HEK293 (cell line): Measurements from ENCODE around the gene TAF8.

Experiments
- CTCF ChIA-PET: fragments of 350-600 bp; formaldehyde crosslinking; extraction: SDS; loops from one replicate; lab custom pipeline; 2021; ENCODE audit warnings: antibody characterized with exemption; lab: Yijun Ruan, JAX
- POLR2A ChIA-PET: fragments of 300-600 bp; formaldehyde crosslinking; extraction: SDS; loops from one replicate; lab custom pipeline; 2020; ENCODE audit warnings: antibody characterized with exemption, inconsistent platforms; lab: Yijun Ruan, JAX
- H3K27ac ChIP-seq: fragments of 200-500 bp; sonication (Bioruptor generic); 2 replicates; pipeline ENCODE4 v1.5.1; 2014; ENCODE audit warnings: low read depth, low read length, control low read depth, inconsistent platforms; ENCODE audit errors: extremely low read depth
- H3K36me3 ChIP-seq, 2 experiments: fragments of 200-500 bp in 1 of 2; sonication (Bioruptor generic) in 1 of 2; 1 replicate in 1 of 2; 2 replicates in 1 of 2; pipeline ENCODE4 v1.5.1; 2014 to 2017; ENCODE audit warnings: inconsistent platforms in 2 of 2, low read length in 2 of 2; ENCODE audit not compliant: control insufficient read depth in 2 of 2, insufficient read depth in 1 of 2
- H3K4me1 ChIP-seq: fragments of 200-500 bp; sonication (Bioruptor generic); 2 replicates; pipeline ENCODE4 v1.5.1; 2014; ENCODE audit warnings: mild to moderate bottlenecking, low read length, inconsistent platforms; ENCODE audit not compliant: control insufficient read depth, insufficient read depth
- H3K4me3 ChIP-seq: 2 replicates; pipeline ENCODE4 v1.5.1; 2011; ENCODE audit warnings: low read depth, mild to moderate bottlenecking, control low read depth, low read length, moderate library complexity
- H3K9me3 ChIP-seq: fragments of 200-500 bp; sonication (Bioruptor generic); 2 replicates; pipeline ENCODE4 v1.5.1; 2014; ENCODE audit warnings: low read depth, low read length, inconsistent platforms; ENCODE audit not compliant: control insufficient read depth, insufficient read depth
- ELK4 ChIP-seq: IDR thresholded peaks from 2 replicates; pipeline ENCODE4 v1.6.1; 2011; ENCODE audit warnings: mild to moderate bottlenecking, low read depth, low read length, borderline replicate concordance
- FEZF1 ChIP-seq: fragments of 450-650 bp; formaldehyde crosslinking; IDR thresholded peaks from 2 replicates; pipeline ENCODE4 v1.5.1; 2016; ENCODE audit warnings: missing biosample characterization, missing genetic modification characterization
- GLIS1 ChIP-seq: fragments of 450-650 bp; formaldehyde crosslinking; IDR thresholded peaks from 2 replicates; pipeline ENCODE4 v1.5.1; 2016; ENCODE audit warnings: missing biosample characterization, missing genetic modification characterization
- KLF8 ChIP-seq: fragments of 450-650 bp; formaldehyde crosslinking; IDR thresholded peaks from 2 replicates; pipeline ENCODE4 v1.5.1; 2016; ENCODE audit warnings: missing biosample characterization, missing genetic modification characterization
- OVOL3 ChIP-seq: fragments of 450-650 bp; formaldehyde crosslinking; IDR thresholded peaks from 2 replicates; pipeline ENCODE4 v1.5.1; 2016; ENCODE audit warnings: missing biosample characterization, missing genetic modification characterization
- REPIN1 ChIP-seq: fragments of 450-650 bp; formaldehyde crosslinking; IDR thresholded peaks from 2 replicates; pipeline ENCODE4 v1.5.1; 2017; ENCODE audit warnings: missing biosample characterization, missing genetic modification characterization, low read depth
- YY1 ChIP-seq: fragments of 450-650 bp; formaldehyde crosslinking; IDR thresholded peaks from 2 replicates; pipeline ENCODE4 v1.5.1; 2018; ENCODE audit warnings: missing biosample characterization, missing genetic modification characterization
- ZBTB11 ChIP-seq: fragments of 450-650 bp; formaldehyde crosslinking; conservative IDR thresholded peaks from 2 replicates; pipeline ENCODE4 v1.5.1; 2016; ENCODE audit warnings: low read depth, missing biosample characterization, missing genetic modification characterization
- ZBTB6 ChIP-seq: fragments of 450-650 bp; formaldehyde crosslinking; IDR thresholded peaks from 2 replicates; pipeline ENCODE4 v1.5.1; 2017; ENCODE audit warnings: missing biosample characterization, missing genetic modification characterization
- ZNF157 ChIP-seq: fragments of 450-650 bp; formaldehyde crosslinking; IDR thresholded peaks from 2 replicates; pipeline ENCODE4 v1.5.1; 2016; ENCODE audit warnings: missing biosample characterization, missing genetic modification characterization
- ZNF174 ChIP-seq: fragments of 450-650 bp; formaldehyde crosslinking; IDR thresholded peaks from 2 replicates; pipeline ENCODE4 v1.5.0; 2017; ENCODE audit warnings: missing biosample characterization, mild to moderate bottlenecking, missing genetic modification characterization
- ZNF175 ChIP-seq: fragments of 450-650 bp; formaldehyde crosslinking; IDR thresholded peaks from 2 replicates; pipeline ENCODE4 v1.5.1; 2016; ENCODE audit warnings: missing biosample characterization, missing genetic modification characterization
- ZNF2 ChIP-seq: fragments of 450-650 bp; formaldehyde crosslinking; IDR thresholded peaks from 2 replicates; pipeline ENCODE4 v1.5.1; 2016; ENCODE audit warnings: missing biosample characterization, missing genetic modification characterization
- ZNF366 ChIP-seq: fragments of 450-650 bp; formaldehyde crosslinking; conservative IDR thresholded peaks from 2 replicates; pipeline ENCODE4 v1.5.1; 2016; ENCODE audit warnings: missing biosample characterization, missing genetic modification characterization
- ZNF423 ChIP-seq: fragments of 450-650 bp; formaldehyde crosslinking; IDR thresholded peaks from 2 replicates; pipeline ENCODE4 v1.5.1; 2016; ENCODE audit warnings: missing biosample characterization, missing genetic modification characterization
- ZNF426 ChIP-seq: fragments of 450-650 bp; formaldehyde crosslinking; IDR thresholded peaks from 2 replicates; pipeline ENCODE4 v1.5.1; 2017; ENCODE audit warnings: missing biosample characterization, missing genetic modification characterization, mild to moderate bottlenecking, inconsistent platforms, moderate library complexity
- ZNF488 ChIP-seq: fragments of 450-650 bp; formaldehyde crosslinking; IDR thresholded peaks from 2 replicates; pipeline ENCODE4 v1.5.1; 2016; ENCODE audit warnings: missing biosample characterization, missing genetic modification characterization
- ZNF521 ChIP-seq: fragments of 450-650 bp; formaldehyde crosslinking; IDR thresholded peaks from 2 replicates; pipeline ENCODE4 v1.5.1; 2017; ENCODE audit warnings: missing biosample characterization, mild to moderate bottlenecking, missing genetic modification characterization
- ZNF530 ChIP-seq: fragments of 450-650 bp; formaldehyde crosslinking; IDR thresholded peaks from 2 replicates; pipeline ENCODE4 v1.5.1; 2016; ENCODE audit warnings: low read depth, missing biosample characterization, missing genetic modification characterization
- ZNF548 ChIP-seq: fragments of 450-650 bp; formaldehyde crosslinking; IDR thresholded peaks from 2 replicates; pipeline ENCODE4 v1.5.1; 2016; ENCODE audit warnings: missing biosample characterization, missing genetic modification characterization
- ZNF571 ChIP-seq: fragments of 450-650 bp; formaldehyde crosslinking; IDR thresholded peaks from 2 replicates; pipeline ENCODE4 v1.5.0; 2017; ENCODE audit warnings: missing biosample characterization, missing genetic modification characterization
- ZNF76 ChIP-seq: fragments of 450-650 bp; formaldehyde crosslinking; IDR thresholded peaks from 2 replicates; pipeline ENCODE4; 2016; ENCODE audit warnings: low read depth, missing biosample characterization, missing genetic modification characterization, borderline replicate concordance
- TF ChIP-seq, protein P1 (sequence below): fragments of 450-650 bp; formaldehyde crosslinking; optimal IDR thresholded peaks from 2 replicates; pipeline ENCODE3; 2016; ENCODE audit warnings: missing biosample characterization, mild to moderate bottlenecking, missing genetic modification characterization

The TAF8 gene

DNA sequence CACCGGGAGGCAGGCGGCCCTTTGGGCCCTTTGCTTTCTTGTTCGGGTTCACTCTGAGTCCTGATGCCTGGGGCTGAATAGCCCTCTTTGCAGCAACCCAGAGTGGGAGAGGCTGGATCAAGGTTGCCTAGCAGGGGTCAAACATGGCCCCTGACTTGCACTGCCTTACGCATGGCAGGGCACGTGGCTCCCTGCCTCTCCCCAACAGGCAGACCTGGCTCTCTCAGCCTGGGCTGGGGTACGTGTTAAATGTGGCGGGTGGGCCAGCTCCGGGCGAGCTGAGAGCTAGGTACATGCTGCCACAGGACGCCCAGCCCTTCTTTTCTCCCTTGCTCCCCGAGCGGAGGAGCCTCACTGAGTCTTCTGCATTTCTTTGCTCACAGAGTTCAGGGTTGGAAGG, 84.8 kb downstream of the TAF8 start (continued):
- TF ChIP-seq ZBTB6, result no peak

GRCh38 chr6:42135722-42136121, 85.4 kb downstream of the TAF8 start:
- no peak overlapping the region for H3K4me3 ChIP-seq
- H3K4me1 ChIP-seq, result peaks cover 20% of the 10 kb centered on the region
- ChIA-PET POLR2A (no interaction called here), CTCF (interaction anchor here (0.6 to 2.3 kb wide), 5 partner anchors 31 to 78 kb away, joined by 3 to 8 read pairs (median 3); no protein-coding TSS in a partner anchor)
- no peak overlapping the region for H3K27ac ChIP-seq
- no peaks in the 10 kb centered on the region for H3K9me3 ChIP-seq
- H3K36me3 ChIP-seq, result no peaks in the 10 kb centered on the region
- no peak for TF ChIP-seq ZNF571
- TF ChIP-seq ZNF157 (tag by site-specific recombination), result no peak
- no peak for TF ChIP-seq ZNF423 (tag by site-specific recombination)
- TF ChIP-seq ELK4, result no peak
- TF ChIP-seq ZNF175 (tag by site-specific recombination), result no peak
- TF ChIP-seq REPIN1 (tag by site-specific recombination), result no peak
- TF ChIP-seq ZNF530, result no peak
- TF ChIP-seq, all 188 proteins: peak for 0

- POLR2A ChIA-PET, result interaction anchor here (1.0 to 1.1 kb wide), 2 partner anchors 15 to 86 kb away, joined by 3 to 4 read pairs; partner anchors contain the start of gene TAF8
- Histone ChIP-seq H3K4me3 (no peak overlapping the region), H3K36me3 (no peaks in the 10 kb centered on the region), H3K27ac (peak overlapping the region; percentile 56), H3K9me3 (no peaks in the 10 kb centered on the region), H3K4me1 (peaks cover 23% of the 10 kb centered on the region)
- CTCF ChIA-PET, result interaction anchor here (0.6 to 2.3 kb wide), 8 partner anchors 27 to 712 kb away, joined by 3 to 8 read pairs (median 3); no protein-coding TSS in a partner anchor
- TF ChIP-seq YY1 (peak; percentile 47; the same call in 1 of the 2 replicates), KLF8 (no peak), ZNF174 (no peak), ZNF488 (tag by site-specific recombination) (no peak), OVOL3 (tag by site-specific recombination) (no peak), ZBTB11 (peak; percentile 54), ZNF76 (tag by site-specific recombination) (0 out of 2 replicates have a peak, but pooled peaks have one; percentile 11), ZNF2 (tag by site-specific recombination) (no peak), FEZF1 (tag by site-specific recombination) (peak; percentile 45), ZNF521 (tag by site-specific recombination) (no peak), ZNF366 (tag by site-specific recombination) (peak; percentile 65), ZNF548 (tag by site-specific recombination) (no peak), GLIS1 (tag by site-specific recombination) (peak; percentile 73), ZNF426 (no peak)
- TF ChIP-seq, protein P1, sequence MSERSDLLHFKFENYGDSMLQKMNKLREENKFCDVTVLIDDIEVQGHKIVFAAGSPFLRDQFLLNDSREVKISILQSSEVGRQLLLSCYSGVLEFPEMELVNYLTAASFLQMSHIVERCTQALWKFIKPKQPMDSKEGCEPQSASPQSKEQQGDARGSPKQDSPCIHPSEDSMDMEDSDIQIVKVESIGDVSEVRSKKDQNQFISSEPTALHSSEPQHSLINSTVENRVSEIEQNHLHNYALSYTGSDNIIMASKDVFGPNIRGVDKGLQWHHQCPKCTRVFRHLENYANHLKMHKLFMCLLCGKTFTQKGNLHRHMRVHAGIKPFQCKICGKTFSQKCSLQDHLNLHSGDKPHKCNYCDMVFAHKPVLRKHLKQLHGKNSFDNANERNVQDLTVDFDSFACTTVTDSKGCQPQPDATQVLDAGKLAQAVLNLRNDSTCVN (tag by site-specific recombination), result no peak
These were observed 86.3 kb downstream of the TAF8 start for GRCh38 chr6:42136508-42137193.
